Heart left ventricle (tissue), 16 donors: ENCODE results near the gene SFR1. TPM values are rescaled to one million over a fixed set of nuclear protein-coding genes. Genes with fewer than 3 reads are reported as not detected.

ENCODE experiments used
- ATAC-seq, 4 donors: fragments of 200-7000 bp; cut with Tn5 transposase; one replicate each; pipeline ENCODE4 v1.9.1; 2020 to 2022; ENCODE audit warnings: moderate library complexity in 4 of 4, mild to moderate bottlenecking in 3 of 4, moderate number of reproducible peaks in 1 of 4
- DNase-seq, 5 donors: peaks; one replicate each; pipeline ENCODE4 v3.0.0-alpha.2; 2020
- H3K27ac ChIP-seq, 12 donors: fragments of 200-600 bp; sonication (generic) in 4 of 12; one replicate each; pipeline versions ENCODE4 v1.5.0 to v1.8.0; 2016 to 2022; ENCODE audit warnings: mild to moderate bottlenecking in 2 of 12
- H3K27me3 ChIP-seq, 9 donors: fragments of 200-600 bp; sonication (generic) in 2 of 9; one replicate each; pipeline versions ENCODE4 v1.5.1 to v1.8.0; 2016 to 2022; ENCODE audit warnings: mild to moderate bottlenecking in 3 of 9
- H3K36me3 ChIP-seq, 9 donors: fragments of 200-600 bp; sonication (generic) in 2 of 9; one replicate each; pipeline versions ENCODE4 v1.5.0 to v1.8.0; 2018 to 2022; ENCODE audit warnings: mild to moderate bottlenecking in 2 of 9
- H3K4me1 ChIP-seq, 12 donors: fragments of 200-600 bp; sonication (generic) in 4 of 12; one replicate each; pipeline versions ENCODE4 v1.5.0 to v1.8.0; 2016 to 2022; ENCODE audit warnings: mild to moderate bottlenecking in 3 of 12
- H3K4me3 ChIP-seq, 12 donors: fragments of 200-600 bp; sonication (generic) in 4 of 12; one replicate each; pipeline versions ENCODE4 v1.5.0 to v1.8.0; 2017 to 2022; ENCODE audit warnings: mild to moderate bottlenecking in 9 of 12, moderate library complexity in 4 of 12
- H3K9me3 ChIP-seq, 12 donors: fragments of 200-600 bp; sonication (generic) in 4 of 12; one replicate each; pipeline versions ENCODE4 v1.5.0 to v1.8.0; 2016 to 2022; ENCODE audit warnings: mild to moderate bottlenecking in 1 of 12
- CTCF ChIP-seq, 12 donors: fragments of 200-600 bp; sonication (generic) in 4 of 12; IDR thresholded peaks; one replicate each; pipeline versions ENCODE4 v1.5.0 to v1.8.0; 2018 to 2022; ENCODE audit warnings: antibody characterized with exemption in 12 of 12, mild to moderate bottlenecking in 5 of 12
- POLR2A ChIP-seq, 2 donors: fragments of 450-650 bp; IDR thresholded peaks; one replicate each; pipeline ENCODE4 v1.6.1; 2017; ENCODE audit warnings: antibody characterized with exemption in 2 of 2, mild to moderate bottlenecking in 2 of 2, moderate library complexity in 2 of 2
- WGBS, 4 donors: extraction: QIAGEN DNeasy Blood & Tissue Kit in 2 of 4; methylation state at CpG; one replicate each; pipeline versions ENCODE4 v1.1.5 to v1.1.7; 2013 to 2018; 5-methylcytosine and 5-hydroxymethylcytosine counted together
- intact Hi-C, 10 donors: fragments of 100-400 bp; cut with DNase I; formaldehyde crosslinking; loops; one replicate each; pipeline versions ENCODE4 v1.11.1 to v1.14.2; 2022
- polyA plus RNA-seq, 2 donors: library from polyadenylated mRNA; stranded (reverse); fragments of 200-250 nt; gene quantifications; one replicate each; pipeline ENCODE4 v1.2.3, GENCODE V29; 2013
- total RNA-seq, 9 donors: library from RNA; depleted of rRNA in 2 of 9; stranded (reverse); fragments of >200 nt in 2 of 9; fragmentation: NEBNext Ultra II Directional in 3 of 9; extraction: Animal tissue kit (Norgen Biotek cat#: 25700) in 3 of 9; gene quantifications; one replicate each; pipeline versions ENCODE4 v1.1.0 to v1.2.4, GENCODE V29; 2016 to 2023
- donor health status: ischemic (EF 13 %, LVEDD 7.1; RV severe dilation, severe dysfunction).
- donor health status: healthy with polysubstance abuse.
- donor health status: DM: no; HTN: yes; CAD: no.
- donor health status: DM: no; HTN: no; CAD: no.
- donor health status: ischemic (EF 25% LVEDD 6.9; RV normal size, moderate dysfunction).
- donor health status: ischemic (EF 25% LVEDD 5.7; RV mildly dilated, moderate dysfunction).
- donor health status: healthy.
- donor health status: DM: yes; HTN: yes; CAD: no.
- donor health status: ischemic (EF 35%, LVEDD 5.7; RV mildly dilated, moderate dysfunction).
- donor health status: nonischemic (EF 11% LVEDD 7.7; RV severe dilation, severe dysfunction).
- donor health status: DM: yes; HTN: yes; CAD: no.
- donor health status: PGD.
- donor health status: ischemic (EF 29% LVEDD 5.4; RV normal size, mild dysfunction).
- donor health status: nonischemic (EF 23%, LVEDD 6.1; RV moderate dilation, normal function).

The SFR1 gene
- total and polyA plus RNA-seq, 11 donors, result 5.4 to 10.1 (median 7.6) TPM

- H3K9me3 ChIP-seq, result peaks cover 0 to 8% (median 0%) of the 10 kb centered on the region in 12 donors
- H3K27me3 ChIP-seq, result no peaks in the 10 kb centered on the region
- ATAC-seq (no peak), DNase-seq (no peak)
- no peak for TF ChIP-seq POLR2A (IDR thresholded peaks at IDR 0.05)
- TF ChIP-seq CTCF (IDR thresholded peaks at IDR 0.05), result no peak
- no peak overlapping the region for H3K4me3 ChIP-seq
- no peaks in the 10 kb centered on the region for H3K4me1 ChIP-seq
- H3K27ac ChIP-seq, result no peak overlapping the region
- WGBS, 4 donors, result 91 to 96% (median 94%) methylated on average over 4 of the region's 4 CpGs
- H3K36me3 ChIP-seq, result no peaks in the 10 kb centered on the region
- intact Hi-C loops, result no loop called here
Observed at GRCh38 chr10:104098358-104098925, 23.5 kb upstream of the SFR1 start.

GRCh38 chr10:104099269-104099668 lies 22.7 kb upstream of the SFR1 start:
- TF ChIP-seq POLR2A (IDR thresholded peaks at IDR 0.05) (no peak), CTCF (IDR thresholded peaks at IDR 0.05) (no peak)
- Histone ChIP-seq H3K36me3 (no peaks in the 10 kb centered on the region), H3K27ac (no peak overlapping the region), H3K4me1 (no peaks in the 10 kb centered on the region), H3K27me3 (no peaks in the 10 kb centered on the region), H3K9me3 (peaks cover 0 to 8% (median 0%) of the 10 kb centered on the region in 12 donors), H3K4me3 (no peak overlapping the region)
- 70 to 80% (median 76%) methylated on average over 3 of the region's 3 CpGs for WGBS, 4 donors
- intact Hi-C loops, result no loop called here
- ATAC-seq (no peak), DNase-seq (no peak)

GRCh38 chr10:104099941-104100340 lies 22.0 kb upstream of the SFR1 start:
- intact Hi-C loops, result no loop called here

GRCh38 chr10:104100795-104101194 lies 21.2 kb upstream of the SFR1 start:
- H3K27ac ChIP-seq, result no peak overlapping the region
- no peaks in the 10 kb centered on the region for H3K36me3 ChIP-seq
- DNase-seq (no peak), ATAC-seq (no peak)
- intact Hi-C loops, result no loop called here
- H3K4me1 ChIP-seq, result no peaks in the 10 kb centered on the region
- no peaks in the 10 kb centered on the region for H3K27me3 ChIP-seq
- no peak overlapping the region for H3K4me3 ChIP-seq
- 0 to 14% (median 0%) methylated on average over 1 of the region's 1 CpG for WGBS, 4 donors
- TF ChIP-seq POLR2A (IDR thresholded peaks at IDR 0.05), result no peak
- TF ChIP-seq CTCF (IDR thresholded peaks at IDR 0.05), result no peak
- H3K9me3 ChIP-seq, result peaks cover 0 to 8% (median 0%) of the 10 kb centered on the region in 12 donors

More at GRCh38 chr10:104099941-104100340, 22.0 kb upstream of the SFR1 start:
- TF ChIP-seq POLR2A (IDR thresholded peaks at IDR 0.05), result no peak
- TF ChIP-seq CTCF (IDR thresholded peaks at IDR 0.05), result no peak
- no peaks in the 10 kb centered on the region for H3K27me3 ChIP-seq
- H3K36me3 ChIP-seq, result no peaks in the 10 kb centered on the region
- ATAC-seq (no peak), DNase-seq (no peak)
- H3K4me1 ChIP-seq, result no peaks in the 10 kb centered on the region
- peaks cover 0 to 8% (median 0%) of the 10 kb centered on the region in 12 donors for H3K9me3 ChIP-seq
- H3K27ac ChIP-seq, result no peak overlapping the region
- no peak overlapping the region for H3K4me3 ChIP-seq
